ENCODE data around the gene ST7L.
A peak's percentile ranks its signal among the peaks of the same experiment; 100 is the strongest.

Gene ST7L

DNA sequence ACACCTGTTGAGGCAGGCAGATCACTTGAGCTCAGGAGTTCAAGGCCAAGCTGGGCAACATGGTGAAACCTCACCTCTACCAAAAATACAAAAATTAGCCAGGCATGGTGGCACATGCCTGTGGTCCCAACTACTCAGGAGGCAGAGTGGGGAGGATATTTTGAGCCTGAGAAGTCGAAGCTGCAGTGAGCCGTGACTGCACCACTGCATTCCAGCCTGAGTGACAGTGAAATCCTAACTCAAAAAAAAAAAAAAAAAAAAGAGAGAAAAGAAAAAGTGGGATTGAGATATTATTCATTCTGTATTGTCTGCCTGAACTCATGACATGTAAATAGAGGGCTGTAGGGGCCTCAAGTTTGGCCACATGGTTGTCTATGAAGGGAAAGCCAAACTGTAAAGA is 72.9 kb downstream of the ST7L start:
- no peak for DNase-seq (ENCODE audit: low spot score)

DNA sequence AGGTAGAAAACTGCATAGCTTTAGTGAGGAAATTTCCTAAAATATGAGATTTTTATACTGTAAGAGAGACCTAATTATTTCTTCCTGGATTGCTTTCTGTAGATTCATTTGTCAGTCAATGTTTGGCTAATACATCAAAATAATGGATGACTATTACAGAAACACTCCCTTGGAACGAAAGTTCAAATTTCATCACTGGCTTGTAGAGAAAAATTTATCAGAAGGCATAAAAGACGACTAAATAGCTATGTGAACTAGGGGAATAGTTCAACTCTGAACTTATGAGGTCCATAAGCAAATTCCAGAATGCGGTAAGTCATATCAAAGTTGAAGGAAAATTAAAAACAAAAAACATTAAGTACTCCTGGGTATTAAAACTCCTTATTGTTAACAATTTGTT is 74.2 kb downstream of the ST7L start:
- no peak for DNase-seq (ENCODE audit: low spot score)

DNA sequence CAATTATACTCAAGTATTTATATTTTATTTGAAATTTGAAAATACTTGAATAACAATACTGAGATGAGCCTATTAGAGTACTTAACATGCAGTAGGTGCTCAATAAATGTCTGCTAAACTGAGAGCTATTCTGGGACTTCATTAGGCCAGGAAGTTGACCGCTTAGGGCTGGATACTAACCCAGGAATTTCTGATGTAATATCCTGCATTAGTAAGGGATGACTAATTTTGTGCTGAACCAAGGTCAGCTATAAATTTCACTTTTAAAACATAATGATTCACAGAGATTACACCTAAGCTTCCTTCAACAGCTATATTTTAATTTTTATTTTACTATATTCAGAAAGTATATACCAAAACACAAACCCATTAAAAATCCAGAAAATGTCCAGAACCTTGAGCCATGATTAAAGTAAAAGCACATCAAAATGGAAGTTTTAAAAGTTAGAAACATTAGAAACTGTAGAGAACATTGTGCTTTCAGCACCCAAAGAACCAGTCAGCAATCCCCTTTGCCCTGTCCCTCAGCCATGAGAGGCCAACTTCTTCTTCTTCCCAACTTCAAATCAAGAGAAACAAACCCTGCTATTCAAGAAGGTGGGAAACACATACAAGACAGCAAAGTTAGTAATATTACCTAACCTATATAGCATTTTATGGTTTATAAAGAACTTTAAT is 74.8 kb downstream of the ST7L start:
- peak; percentile 49 for DNase-seq (ENCODE audit: low spot score)

DNA sequence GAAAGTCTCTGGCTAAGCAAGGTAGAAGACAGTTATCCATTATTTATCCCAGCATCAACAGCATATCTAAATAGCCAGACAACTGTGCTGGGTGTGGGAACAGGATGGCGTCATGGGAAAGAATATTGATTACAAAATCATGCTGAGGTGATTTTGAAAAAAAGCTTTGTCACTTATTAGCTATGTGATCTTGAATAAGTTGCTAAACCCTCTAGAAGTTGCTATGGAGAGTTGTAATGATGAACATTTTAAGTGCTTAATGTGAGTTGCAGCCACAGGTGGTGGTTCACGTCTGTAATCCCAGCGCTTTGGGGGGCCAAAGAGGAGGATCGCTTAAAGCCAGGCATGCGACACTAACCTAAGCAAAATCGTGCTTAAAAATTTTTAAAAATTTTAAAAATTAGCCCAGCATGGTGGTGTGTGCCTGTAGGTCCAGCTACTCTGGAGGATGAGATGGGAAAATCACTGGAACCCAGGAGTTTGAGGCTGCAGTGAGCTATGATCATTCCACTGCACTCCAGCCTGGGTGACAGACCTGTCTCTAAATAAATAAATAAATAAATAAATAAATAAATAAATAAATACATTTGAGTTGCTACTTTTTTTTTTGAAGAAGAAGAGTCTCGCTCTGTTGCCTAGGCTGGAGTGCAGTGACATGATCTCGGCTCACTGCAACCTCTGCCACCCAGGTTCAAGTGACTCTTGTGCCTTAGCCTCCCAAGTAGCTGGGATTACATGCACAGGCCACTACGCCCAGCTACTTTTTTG is 76.6 kb downstream of the ST7L start:
- no peak for DNase-seq (ENCODE audit: low spot score)

DNA sequence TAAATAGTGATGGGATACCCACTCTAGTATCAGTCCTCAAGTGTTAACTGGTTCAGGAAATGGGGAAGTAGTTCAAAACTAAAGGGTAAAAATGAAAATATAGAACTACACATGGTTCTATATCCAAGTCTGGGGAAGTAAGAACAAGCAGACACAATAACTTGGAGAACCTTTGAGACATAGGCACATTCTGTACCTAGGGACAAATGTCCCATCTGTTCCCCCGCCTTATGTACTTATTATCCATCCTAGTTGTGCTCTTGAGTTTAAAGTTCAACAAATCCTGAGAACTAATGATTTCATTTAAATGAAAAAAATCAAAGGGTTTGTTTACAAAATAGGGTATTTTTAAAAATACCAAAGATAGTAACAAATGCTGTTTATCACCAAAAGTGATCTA is 77.6 kb downstream of the ST7L start:
- no peak for DNase-seq (ENCODE audit: low spot score)

DNA sequence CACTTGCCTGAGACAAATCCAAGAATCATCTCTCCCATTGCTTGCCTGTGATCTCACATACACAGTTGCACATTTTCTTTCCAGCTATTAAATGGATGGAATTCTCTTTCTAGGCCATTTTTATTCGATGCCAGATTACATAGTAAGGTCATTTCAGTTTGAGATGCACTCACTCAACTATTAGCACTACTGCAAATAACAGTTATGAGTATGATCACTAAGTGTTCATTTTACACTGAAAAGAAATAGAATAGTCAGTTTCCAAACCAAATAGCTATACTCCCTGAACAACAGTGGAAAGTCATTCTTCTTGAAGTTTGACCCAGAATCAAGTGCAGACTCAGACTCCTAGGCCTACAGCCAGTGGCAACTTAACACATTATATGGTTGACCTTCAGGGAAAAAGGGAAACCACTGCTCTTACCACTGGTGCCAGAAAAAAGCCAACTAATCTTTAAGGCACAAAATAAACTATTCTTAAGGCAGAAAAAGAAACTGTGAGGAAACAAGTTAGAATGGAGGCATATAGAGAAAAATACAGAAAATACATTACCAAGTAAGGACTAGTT is 78.6 kb downstream of the ST7L start:
- no peak for DNase-seq (ENCODE audit: low spot score)

DNA sequence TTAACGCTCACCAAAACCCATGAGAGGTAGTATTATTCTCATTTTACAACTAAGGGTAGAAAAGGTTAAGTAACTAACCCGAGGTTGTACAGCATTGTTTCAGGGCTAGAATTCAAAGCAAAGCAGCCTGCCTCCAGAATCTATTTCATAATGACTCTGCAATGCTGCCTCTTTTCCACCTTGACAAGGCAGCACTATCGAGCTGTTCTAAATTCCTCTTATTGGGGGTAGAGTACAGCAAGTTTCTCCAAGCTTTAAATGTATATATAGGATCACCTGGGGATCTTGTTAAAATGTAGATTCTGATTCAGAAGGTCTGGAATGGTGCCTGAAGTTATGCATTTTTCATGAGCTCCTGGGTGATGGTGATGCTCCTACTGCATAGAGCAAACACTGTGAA is 80.1 kb downstream of the ST7L start:
- DNase-seq (ENCODE audit: low spot score), result no peak

DNA sequence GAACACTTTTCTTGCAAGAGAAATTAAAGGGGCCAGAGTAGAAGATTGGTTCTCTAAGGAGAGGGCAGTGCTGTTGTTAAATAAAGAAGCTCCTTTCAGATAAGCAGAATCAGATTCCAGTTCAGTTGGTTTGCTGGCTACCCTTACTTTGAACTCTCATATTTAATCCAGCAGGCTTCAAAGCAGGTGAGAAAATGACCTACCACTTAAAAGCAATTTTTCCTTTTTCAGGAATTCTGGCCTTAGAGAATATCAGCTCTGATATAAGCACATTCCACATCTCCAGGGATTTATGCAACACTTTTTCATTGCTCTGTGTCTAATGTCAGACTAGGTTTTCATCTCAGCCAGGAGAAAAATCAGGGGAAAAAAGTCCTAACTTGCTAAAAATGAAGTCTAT is 81.5 kb downstream of the ST7L start:
- DNase-seq (ENCODE audit: low spot score), result no peak

DNA sequence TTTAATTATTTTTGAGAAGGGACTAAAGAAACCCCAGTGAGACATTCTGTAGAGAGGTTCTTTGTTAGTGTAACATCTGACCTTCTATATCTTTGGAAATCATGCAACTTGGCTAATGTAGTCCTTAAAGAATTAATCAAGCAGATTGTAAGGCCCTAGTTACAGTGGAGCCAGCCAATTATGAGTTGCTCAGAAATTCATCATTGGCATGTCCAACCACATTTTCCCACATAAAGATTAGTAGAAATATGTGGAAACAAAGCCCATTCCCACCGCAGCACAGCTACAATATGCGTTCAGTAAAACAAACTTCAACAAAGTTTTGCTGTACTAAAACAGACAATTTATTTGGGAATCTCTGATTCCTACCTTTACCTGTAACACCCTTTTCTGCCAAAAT is 82.4 kb downstream of the ST7L start:
- DNase-seq (ENCODE audit: low spot score), result no peak

DNA sequence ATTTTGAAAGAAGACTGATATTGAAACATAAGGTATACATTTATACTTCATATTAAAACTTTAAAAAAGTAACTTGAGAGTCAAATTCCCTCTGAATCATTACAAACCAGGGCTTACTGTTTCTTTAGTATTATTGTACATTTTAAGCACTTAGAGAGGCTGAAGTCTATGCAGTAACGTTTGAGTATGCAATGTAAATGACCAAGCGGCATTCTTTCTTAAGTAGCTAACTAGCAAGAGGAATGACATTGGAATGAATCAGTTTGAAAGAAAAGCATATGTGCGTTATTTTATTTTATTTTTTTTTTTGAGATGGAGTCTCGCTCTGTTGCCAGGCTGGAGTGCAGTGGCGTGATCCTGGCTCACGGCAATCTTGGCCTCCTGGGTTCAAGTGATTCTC is 85.9 kb downstream of the ST7L start:
- DNase-seq (ENCODE audit: low spot score), result no peak

DNA sequence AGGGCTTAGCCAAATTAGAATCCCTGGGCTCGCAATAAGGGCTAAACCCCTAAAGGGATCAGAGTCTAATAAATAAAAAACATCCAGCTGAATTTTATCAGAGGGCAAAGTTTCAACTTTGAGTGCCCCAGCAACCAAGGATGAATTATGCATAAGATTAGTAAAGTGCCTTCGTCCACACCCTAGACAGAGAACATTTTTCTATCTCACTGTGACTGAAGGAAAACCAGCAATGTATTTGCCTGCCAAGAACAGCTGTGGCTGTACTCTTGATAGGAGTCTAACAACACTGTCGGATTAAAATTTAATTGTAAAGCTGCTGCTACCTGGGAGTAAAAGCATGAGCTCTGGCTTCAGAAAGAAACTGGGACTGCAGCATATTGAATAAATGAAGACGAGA is 86.9 kb downstream of the ST7L start:
- DNase-seq (ENCODE audit: low spot score), result no peak

DNA sequence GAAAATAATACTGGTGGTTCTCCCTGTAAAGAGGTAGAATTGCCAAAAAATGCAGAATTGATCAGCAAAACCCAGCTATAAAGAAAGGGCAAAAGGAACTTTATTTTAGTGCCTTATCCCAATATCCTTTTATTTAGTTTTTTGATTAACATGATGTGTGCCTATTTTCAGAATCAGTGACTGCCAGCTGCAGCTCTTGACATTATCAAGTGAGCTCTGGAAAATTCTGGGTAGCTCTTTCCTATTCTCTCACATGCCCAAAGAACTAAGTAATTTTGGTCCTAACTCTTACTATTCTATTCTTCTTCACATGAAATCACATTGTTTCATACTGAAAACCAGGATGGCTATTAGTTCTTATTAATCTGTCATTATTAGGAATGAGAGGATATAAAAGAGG is 88.1 kb downstream of the ST7L start:
- DNase-seq (ENCODE audit: low spot score), result no peak

DNA sequence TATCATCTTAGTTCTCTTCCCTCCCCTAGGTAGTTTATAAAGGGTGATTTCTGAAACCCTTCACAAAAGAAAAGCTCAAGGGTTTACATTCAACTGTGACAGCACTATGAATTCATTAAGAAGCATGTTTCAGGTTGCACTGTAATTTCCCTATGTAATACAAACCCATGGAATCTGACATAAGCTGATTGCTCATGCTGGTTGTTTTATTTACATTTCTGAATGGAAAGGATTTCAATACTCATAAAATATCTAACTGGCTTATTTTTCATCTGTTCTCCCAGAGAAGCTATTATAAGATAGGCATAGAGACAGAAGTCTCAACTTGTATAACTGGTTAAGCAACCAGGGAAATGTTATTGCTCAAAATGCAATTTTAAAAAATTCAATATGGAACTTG is 89.6 kb downstream of the ST7L start:
- DNase-seq (ENCODE audit: low spot score), result no peak

DNA sequence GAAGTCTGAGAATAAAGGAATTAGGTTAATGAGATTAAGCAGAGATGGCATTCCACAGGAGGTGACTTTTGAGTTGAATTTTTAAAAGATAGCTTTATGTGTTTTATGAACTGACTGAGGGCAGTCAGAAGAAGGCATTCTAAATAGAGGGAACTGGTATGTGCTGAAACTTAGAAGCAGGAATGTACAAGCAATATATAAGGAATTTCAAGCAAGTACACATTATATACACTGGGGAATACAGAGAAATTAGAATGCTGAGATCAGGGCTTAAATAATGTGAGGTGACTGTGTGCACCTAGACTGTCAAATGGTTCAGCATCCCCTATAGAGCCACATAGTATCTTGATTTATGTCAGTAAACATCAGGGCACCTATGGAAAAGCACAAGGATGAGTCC is 90.9 kb downstream of the ST7L start:
- no peak for DNase-seq (ENCODE audit: low spot score)

DNA sequence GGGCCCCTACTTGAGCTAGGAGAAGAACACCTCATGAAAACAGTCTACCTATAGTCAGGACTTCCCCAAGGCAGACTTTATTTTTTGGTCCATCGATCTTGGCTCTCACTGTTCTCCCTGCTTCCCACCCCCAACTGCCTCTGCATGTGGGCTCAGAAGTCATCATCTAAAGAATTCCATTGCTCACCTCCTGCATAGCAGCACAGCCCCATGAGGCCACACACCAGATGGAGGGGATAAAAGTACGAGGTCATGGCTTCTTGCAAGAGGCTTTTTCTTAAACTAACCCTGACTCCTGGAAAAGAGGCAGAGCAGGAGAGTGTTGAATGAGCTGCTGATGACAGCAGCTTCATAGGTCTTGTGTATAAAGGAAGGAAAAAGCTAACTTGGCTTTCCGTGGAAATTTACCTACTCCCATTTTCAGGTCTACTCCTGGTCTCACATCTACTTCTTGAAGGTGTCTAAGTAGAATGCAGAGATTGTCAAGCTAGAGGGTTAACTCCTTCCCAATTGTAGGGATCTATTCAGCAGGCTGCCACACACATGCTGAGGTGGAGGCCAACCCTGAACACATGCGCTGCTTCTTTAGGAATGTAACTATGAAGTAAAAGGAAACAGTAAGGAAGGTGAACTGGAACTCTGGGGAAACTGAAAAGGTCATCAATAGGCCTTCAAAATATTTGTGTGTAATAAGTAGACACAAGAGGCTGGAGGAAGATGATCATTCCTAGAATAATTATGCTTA is 91.5 kb downstream of the ST7L start:
- no peak for DNase-seq (ENCODE audit: low spot score)

DNA sequence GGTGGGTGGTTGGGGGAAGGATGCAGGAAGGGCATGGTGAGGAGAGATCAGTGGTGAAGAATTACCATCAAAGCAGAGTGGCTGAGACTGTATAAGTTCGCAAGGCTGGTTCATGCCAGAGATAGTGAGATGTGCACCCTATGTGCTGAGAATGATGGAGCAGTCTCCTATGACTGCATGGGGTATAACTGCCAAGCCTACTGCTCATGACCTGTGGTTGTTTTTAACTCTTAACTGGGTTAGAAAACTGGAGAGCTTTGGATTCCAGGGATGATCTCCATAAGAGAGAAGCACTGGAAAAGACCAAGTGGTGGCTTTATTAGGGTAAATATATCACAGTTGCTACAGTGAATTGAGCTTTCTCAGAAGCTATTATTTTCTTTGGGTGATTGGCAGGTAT is 94.0 kb downstream of the ST7L start:
- DNase-seq (ENCODE audit: low spot score), result no peak

DNA sequence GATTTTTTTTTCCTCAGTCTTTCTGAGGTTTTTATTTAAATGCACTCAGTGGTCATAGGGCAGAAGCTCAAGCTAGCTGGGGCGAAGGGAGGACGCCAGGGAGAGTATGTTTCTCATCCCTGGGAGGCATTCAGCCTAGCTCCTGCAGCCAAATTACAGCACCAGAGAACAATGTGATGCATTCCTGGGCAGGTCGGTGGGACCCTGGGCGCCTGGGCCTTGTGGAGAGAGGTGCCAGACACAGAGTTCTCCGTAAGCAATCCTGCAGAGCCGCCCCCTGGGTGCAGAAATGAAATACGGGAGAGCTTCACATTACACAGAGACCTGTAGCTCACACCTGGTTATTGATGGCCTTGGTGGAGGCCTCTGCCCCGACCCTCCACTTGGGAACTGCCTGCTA is 94.7 kb downstream of the ST7L start:
- no peak for DNase-seq (ENCODE audit: low spot score)

DNA sequence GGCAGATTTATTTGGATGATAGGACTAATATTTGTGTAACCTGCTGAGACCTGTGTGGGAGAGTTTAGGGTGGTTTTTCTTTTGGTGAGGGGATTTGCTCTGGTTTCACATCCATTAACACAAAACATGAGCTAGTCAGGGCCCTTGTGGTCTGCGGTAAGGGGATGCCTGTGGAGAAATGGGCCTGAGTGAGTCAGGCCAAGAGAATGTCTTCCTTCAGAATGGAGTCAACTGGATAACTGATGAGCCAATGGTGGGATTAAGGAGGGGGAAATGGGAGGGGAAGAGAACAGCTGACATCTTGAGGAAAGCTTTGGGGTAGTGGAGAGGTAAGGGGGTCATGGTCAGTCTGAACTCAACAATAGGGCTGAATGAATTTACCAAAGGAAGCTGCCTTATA is 96.3 kb downstream of the ST7L start:
- peak; percentile 79 for DNase-seq (ENCODE audit: low spot score)

DNA sequence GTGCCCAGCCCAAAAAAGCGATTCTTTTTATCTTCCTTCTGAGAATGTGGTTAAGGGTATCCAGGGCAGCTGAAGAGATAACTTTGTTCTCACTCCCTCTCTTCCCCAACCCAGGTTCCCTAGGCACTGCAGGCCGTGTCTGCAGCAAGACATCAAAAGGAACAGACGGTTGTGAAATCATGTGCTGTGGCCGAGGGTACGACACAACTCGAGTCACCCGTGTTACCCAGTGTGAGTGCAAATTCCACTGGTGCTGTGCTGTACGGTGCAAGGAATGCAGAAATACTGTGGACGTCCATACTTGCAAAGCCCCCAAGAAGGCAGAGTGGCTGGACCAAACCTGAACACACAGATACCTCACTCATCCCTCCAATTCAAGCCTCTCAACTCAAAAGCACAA is 98.8 kb downstream of the ST7L start:
- DNase-seq (ENCODE audit: low spot score), result no peak

DNA sequence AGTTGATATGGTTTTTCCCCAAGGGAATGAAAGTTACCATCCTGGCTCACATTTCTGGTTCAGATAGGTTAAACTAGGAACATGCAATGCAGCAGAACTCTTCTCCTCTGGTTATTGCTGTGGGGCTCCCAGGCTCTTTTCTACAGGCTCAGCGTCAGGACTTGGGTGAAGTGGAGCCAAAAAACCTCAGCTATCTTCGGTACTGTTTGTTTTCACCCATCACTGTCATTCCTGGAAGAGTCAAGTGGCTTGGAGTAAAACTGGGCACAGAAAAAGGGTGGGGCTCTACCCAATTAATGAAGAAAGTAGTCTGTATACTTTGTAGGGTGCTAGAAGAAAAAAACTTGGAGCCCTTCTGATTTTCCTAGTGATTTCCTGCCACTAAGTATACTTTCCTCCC is 100.8 kb downstream of the ST7L start:
- no peak for DNase-seq (ENCODE audit: low spot score)

DNA sequence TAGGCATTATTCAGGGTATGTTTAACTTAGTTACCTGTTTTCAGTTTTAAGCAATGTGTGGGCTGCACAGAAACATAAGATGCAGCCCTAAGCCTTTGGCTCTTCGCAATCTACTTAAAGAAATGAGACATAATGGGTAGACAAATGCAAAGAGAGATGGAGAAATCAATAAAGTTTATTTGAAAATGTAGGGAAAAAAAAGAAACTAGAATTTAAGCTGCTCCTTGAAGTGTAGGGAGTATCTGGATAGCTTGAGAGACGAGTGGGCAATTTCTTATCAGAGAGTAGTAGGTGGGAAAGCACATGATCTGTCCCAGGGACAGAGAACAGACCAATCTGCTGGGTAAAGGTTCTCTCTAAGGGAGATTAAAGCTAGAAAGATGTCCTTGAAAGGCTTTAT is 101.3 kb downstream of the ST7L start:
- no peak for DNase-seq (ENCODE audit: low spot score)

DNA sequence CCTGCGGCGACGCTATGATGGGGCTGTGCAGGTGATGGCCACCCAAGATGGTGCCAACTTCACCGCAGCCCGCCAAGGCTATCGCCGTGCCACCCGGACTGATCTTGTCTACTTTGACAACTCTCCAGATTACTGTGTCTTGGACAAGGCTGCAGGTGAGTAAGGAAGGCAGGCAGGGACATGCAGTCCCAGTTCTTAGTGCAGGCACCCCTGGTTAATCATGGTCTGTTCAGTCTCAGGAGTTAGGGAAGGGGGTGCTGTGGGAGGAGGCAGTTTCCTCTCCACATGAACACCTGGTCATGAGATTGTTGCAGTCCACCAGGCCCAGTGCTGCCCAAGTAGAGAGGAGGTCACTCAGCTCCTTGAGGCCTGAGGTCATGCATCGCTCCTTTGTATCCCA is 101.7 kb downstream of the ST7L start:
- no peak for DNase-seq (ENCODE audit: low spot score)

DNA sequence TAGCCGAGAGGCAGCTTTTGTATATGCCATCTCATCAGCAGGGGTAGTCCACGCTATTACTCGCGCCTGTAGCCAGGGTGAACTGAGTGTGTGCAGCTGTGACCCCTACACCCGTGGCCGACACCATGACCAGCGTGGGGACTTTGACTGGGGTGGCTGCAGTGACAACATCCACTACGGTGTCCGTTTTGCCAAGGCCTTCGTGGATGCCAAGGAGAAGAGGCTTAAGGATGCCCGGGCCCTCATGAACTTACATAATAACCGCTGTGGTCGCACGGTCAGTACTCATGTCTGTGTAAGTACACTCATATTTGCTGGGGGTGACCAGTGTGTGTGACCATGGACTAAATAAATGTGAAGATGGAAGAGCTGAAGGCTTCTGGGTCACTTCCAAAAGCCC is 102.8 kb downstream of the ST7L start:
- no peak for DNase-seq (ENCODE audit: low spot score)
